ENCODE results near the gene ADCY7. TPM values are rescaled to one million over a fixed set of nuclear protein-coding genes. Genes with fewer than 3 reads are reported as not detected.
A peak's percentile ranks its signal among the peaks of the same experiment; 100 is the strongest.

ADCY7 gene
- total RNA-seq, 2 donors from 2014 or later, result 30.1 to 37.2 TPM

DNA sequence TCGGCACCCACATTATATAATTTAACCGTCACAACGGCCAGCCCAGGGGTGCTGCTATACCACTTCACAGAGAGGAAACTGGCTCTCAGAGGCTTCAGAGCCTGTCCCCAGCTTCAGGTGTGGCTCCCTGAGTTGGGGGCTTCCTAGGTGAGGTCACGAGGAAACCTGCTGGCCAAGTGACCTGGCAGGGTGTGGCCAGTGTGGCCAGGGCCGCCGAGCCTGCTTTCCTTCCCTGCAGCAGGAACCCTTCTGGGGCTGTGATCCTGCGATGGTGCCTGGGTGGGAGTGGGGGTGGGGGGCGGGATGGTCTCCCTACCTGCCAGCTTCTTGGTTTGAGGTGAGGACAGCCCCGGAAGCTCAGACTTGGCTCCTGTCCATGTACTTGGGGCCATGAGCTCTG, 39.9 kb downstream of the ADCY7 start:
- Histone ChIP-seq H3K9me3 (ENCODE audit: control insufficient read depth, low read length) (no peaks in the 10 kb centered on the region), H3K27me3 (ENCODE audit: control insufficient read depth, insufficient read depth, low read length, poor library complexity, severe bottlenecking) (no peaks in the 10 kb centered on the region), H3K27ac (ENCODE audit: low read depth, low read length) (no peak overlapping the region), H3K4me3 (ENCODE audit: low read length) (no peak overlapping the region), H3K36me3 (ENCODE audit: control insufficient read depth, insufficient read depth, low read length) (no peaks in the 10 kb centered on the region), H3K4me1 (ENCODE audit: control insufficient read depth, insufficient read depth, low read length) (no peaks in the 10 kb centered on the region), H3K9ac (ENCODE audit: extremely low read depth, low read length, poor library complexity, severe bottlenecking) (no peak overlapping the region)
- TF ChIP-seq, protein P1, sequence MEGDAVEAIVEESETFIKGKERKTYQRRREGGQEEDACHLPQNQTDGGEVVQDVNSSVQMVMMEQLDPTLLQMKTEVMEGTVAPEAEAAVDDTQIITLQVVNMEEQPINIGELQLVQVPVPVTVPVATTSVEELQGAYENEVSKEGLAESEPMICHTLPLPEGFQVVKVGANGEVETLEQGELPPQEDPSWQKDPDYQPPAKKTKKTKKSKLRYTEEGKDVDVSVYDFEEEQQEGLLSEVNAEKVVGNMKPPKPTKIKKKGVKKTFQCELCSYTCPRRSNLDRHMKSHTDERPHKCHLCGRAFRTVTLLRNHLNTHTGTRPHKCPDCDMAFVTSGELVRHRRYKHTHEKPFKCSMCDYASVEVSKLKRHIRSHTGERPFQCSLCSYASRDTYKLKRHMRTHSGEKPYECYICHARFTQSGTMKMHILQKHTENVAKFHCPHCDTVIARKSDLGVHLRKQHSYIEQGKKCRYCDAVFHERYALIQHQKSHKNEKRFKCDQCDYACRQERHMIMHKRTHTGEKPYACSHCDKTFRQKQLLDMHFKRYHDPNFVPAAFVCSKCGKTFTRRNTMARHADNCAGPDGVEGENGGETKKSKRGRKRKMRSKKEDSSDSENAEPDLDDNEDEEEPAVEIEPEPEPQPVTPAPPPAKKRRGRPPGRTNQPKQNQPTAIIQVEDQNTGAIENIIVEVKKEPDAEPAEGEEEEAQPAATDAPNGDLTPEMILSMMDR (conservative IDR thresholded peaks at IDR 0.05), result no peak
- H3K27ac Mint-ChIP-seq, result no peak overlapping the region
- 94% methylated on average over 9 of the region's 9 CpGs; no CpG with 5 or more reads in 1 of the 2 experiments for WGBS, 2 experiments (ENCODE audit: insufficient coverage in 1 of 2, insufficient read length in 1 of 2)
- no peaks in the 10 kb centered on the region for H3K9me3 Mint-ChIP-seq
- H3K36me3 Mint-ChIP-seq (ENCODE audit: low read depth), result peaks cover 4% of the 10 kb centered on the region
- no peak for DNase-seq
- no peaks in the 10 kb centered on the region for H3K27me3 Mint-ChIP-seq (ENCODE audit: insufficient read depth)
- no peak overlapping the region for H3K4me3 Mint-ChIP-seq
- H3K4me1 Mint-ChIP-seq, result peaks cover 9% of the 10 kb centered on the region

DNA sequence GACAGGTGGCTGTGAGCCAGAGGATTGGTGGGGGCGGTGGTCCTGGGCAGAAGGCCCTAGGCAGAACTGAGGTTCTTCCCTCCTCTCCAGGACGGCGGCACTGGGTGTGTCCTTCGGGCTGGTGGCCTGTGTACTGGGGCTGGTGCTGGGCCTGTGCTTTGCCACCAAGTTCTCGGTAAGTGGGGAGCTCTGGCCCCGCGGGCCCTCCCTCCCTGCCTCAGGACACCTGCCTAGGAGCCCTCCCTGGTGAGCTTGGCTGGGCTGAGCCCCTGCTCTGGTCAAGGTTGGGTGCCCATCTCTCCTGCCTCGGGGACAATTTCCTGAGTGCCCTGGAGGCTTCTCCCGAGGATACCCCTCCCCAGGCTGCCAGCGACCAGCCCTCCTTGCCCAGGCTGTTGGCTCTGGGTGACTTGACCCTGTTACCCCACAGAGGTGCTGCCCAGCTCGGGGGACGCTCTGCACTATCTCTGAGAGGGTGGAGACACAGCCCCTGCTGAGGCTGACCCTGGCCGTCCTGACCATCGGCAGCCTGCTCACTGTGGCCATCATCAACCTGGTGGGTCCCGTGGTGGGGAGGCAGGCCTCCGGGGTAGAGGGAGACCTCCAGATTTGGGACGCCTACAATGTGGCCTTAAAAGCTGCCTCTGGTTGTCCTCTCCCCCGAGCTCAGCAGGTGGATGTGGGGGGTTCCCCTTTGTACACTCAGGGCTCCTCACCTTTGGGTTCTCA, 42.0 kb downstream of the ADCY7 start:
- Histone ChIP-seq H3K4me1 (ENCODE audit: control insufficient read depth, insufficient read depth, low read length) (peaks cover 3% of the 10 kb centered on the region), H3K27me3 (ENCODE audit: control insufficient read depth, insufficient read depth, low read length, poor library complexity, severe bottlenecking) (no peaks in the 10 kb centered on the region), H3K27ac (ENCODE audit: low read depth, low read length) (no peak overlapping the region), H3K9ac (ENCODE audit: extremely low read depth, low read length, poor library complexity, severe bottlenecking) (no peak overlapping the region), H3K4me3 (ENCODE audit: low read length) (no peak overlapping the region), H3K9me3 (ENCODE audit: control insufficient read depth, low read length) (no peaks in the 10 kb centered on the region), H3K36me3 (ENCODE audit: control insufficient read depth, insufficient read depth, low read length) (peaks cover 10% of the 10 kb centered on the region)
- DNase-seq, result no peak
- Mint-ChIP-seq H3K27me3 (ENCODE audit: insufficient read depth) (no peaks in the 10 kb centered on the region), H3K4me1 (peaks cover 10% of the 10 kb centered on the region), H3K4me3 (no peak overlapping the region), H3K9me3 (no peaks in the 10 kb centered on the region), H3K36me3 (ENCODE audit: low read depth) (peaks cover 18% of the 10 kb centered on the region), H3K27ac (no peak overlapping the region)
- 93 to 95% methylated on average over 14 to 18 of the region's 18 CpGs for WGBS, 2 experiments (ENCODE audit: insufficient coverage in 1 of 2, insufficient read length in 1 of 2)
- TF ChIP-seq, protein P1 (conservative IDR thresholded peaks at IDR 0.05), result no peak

DNA sequence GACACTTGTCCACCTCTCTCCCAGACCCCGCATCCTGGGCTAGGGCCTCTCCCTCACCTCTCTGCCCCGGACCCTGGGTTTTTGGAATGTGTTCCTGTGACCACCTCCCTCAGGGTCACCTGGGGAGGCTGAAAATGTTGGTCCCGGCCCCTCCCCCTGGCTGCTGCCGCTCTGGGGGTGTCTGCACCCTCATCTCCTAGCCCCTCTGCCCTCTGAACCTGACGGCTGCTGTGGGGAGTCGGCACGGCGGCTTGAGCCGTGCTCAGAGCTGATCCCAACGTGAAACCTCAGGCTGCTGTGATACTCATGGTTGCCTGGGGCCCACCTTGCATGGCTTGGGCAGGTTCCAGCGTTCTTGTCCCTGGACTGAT, 42.8 kb downstream of the ADCY7 start:
- no peaks in the 10 kb centered on the region for H3K9me3 ChIP-seq (ENCODE audit: control insufficient read depth, low read length)
- no peaks in the 10 kb centered on the region for H3K9me3 Mint-ChIP-seq
- peak overlapping the region; percentile 58 for H3K27ac Mint-ChIP-seq
- 90 to 91% methylated on average over 7 to 11 of the region's 11 CpGs for WGBS, 2 experiments (ENCODE audit: insufficient coverage in 1 of 2, insufficient read length in 1 of 2)
- H3K4me3 ChIP-seq (ENCODE audit: low read length), result no peak overlapping the region
- DNase-seq, result no peak
- no peak overlapping the region for H3K4me3 Mint-ChIP-seq
- H3K27ac ChIP-seq (ENCODE audit: low read depth, low read length), result peak overlapping the region; percentile 37
- H3K9ac ChIP-seq (ENCODE audit: extremely low read depth, low read length, poor library complexity, severe bottlenecking), result no peak overlapping the region
- H3K36me3 ChIP-seq (ENCODE audit: control insufficient read depth, insufficient read depth, low read length), result peaks cover 15% of the 10 kb centered on the region
- no peaks in the 10 kb centered on the region for H3K27me3 Mint-ChIP-seq (ENCODE audit: insufficient read depth)
- H3K4me1 ChIP-seq (ENCODE audit: control insufficient read depth, insufficient read depth, low read length), result peaks cover 8% of the 10 kb centered on the region
- TF ChIP-seq, protein P1 (conservative IDR thresholded peaks at IDR 0.05), result no peak
- peaks cover 18% of the 10 kb centered on the region for H3K4me1 Mint-ChIP-seq
- no peaks in the 10 kb centered on the region for H3K27me3 ChIP-seq (ENCODE audit: control insufficient read depth, insufficient read depth, low read length, poor library complexity, severe bottlenecking)
- peaks cover 23% of the 10 kb centered on the region for H3K36me3 Mint-ChIP-seq (ENCODE audit: low read depth)
